ENCODE results near the gene ATXN7L1. TPM values are rescaled to one million over a fixed set of nuclear protein-coding genes. Genes with fewer than 3 reads are reported as not detected.

ATXN7L1 gene
- total and polyA plus RNA-seq, 2 of the 4 experiments (the other 2 are of a cell fraction) = 3.5 to 4.3 TPM

DNA sequence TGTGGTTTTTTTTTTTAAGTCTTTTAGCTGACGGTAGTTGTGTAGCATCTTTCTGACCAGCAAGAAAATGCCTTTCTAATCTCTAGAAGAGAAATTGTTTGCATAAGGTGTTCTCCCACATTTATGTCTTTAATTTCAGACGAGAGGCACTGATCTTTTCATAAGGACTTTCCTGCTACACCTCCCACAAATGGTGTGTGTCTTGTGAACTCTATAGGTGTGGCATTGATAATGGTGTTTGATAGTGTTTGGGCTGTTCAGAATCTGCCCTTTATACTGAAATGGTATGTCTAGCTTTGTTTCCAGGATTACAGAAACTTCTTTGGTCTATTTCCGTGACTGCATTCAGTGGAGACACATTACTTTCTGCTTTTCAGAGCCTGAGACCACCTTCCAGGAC is 21.6 kb upstream of the ATXN7L1 start:
- Histone ChIP-seq H2BK15ac (ENCODE audit: low read depth, low read length) (no peak overlapping the region), H4K91ac (ENCODE audit: insufficient read depth, low read depth, low read length) (no peak overlapping the region), H3K9ac (ENCODE audit: low read depth, low read length) (no peak overlapping the region), H4K5ac (ENCODE audit: low read depth, low read length) (no peak overlapping the region), H3K27me3 (ENCODE audit: control insufficient read depth, insufficient read depth, low read length) (no peaks in the 10 kb centered on the region), H3K36me3 (ENCODE audit: control insufficient read depth, insufficient read depth, low read length) (no peaks in the 10 kb centered on the region), H3K4me1 (ENCODE audit: control insufficient read depth, insufficient read depth, low read length) (no peaks in the 10 kb centered on the region), H3K23ac (ENCODE audit: low read depth, low read length) (no peak overlapping the region), H3K9me3 (ENCODE audit: control insufficient read depth, insufficient read depth, low read length) (no peaks in the 10 kb centered on the region), H2AK5ac (ENCODE audit: low read depth, low read length) (no peak overlapping the region), H2AFZ (replicated peaks; ENCODE audit: low read length, poor library complexity) (no peak overlapping the region), H2BK5ac (ENCODE audit: low read depth, low read length, poor library complexity, severe bottlenecking) (no peak overlapping the region), H3K9me1 (ENCODE audit: insufficient read depth, low read length) (no peaks in the 10 kb centered on the region; the same call in 1 of the 2 replicates), H3K4me3 (ENCODE audit: insufficient read depth, low read depth, low read length) (no peak overlapping the region), H3K79me1 (ENCODE audit: low read depth in 1 of 2, low read length in 2 of 2) (no peaks in the 10 kb centered on the region), H3K14ac (replicated peaks; ENCODE audit: low read depth, low read length) (no peak overlapping the region), H3K4me2 (ENCODE audit: low read depth, low read length) (no peak overlapping the region), H3K18ac (ENCODE audit: low read depth, low read length) (no peak overlapping the region), H2BK120ac (ENCODE audit: low read depth, low read length) (no peak overlapping the region), H2BK20ac (ENCODE audit: low read depth, low read length) (no peak overlapping the region), H2AK9ac (replicated peaks; ENCODE audit: low read depth, low read length, poor library complexity) (no peak overlapping the region), H3K56ac (ENCODE audit: extremely low read depth, insufficient read depth, low read length) (no peak overlapping the region), H4K20me1 (ENCODE audit: insufficient read depth, low read length) (no peaks in the 10 kb centered on the region; the same call in 1 of the 2 replicates), H3K4ac (ENCODE audit: low read depth, low read length) (no peak overlapping the region), H4K8ac (ENCODE audit: low read depth in 2 of 2, low read length in 2 of 2) (no peak overlapping the region), H3K27ac (ENCODE audit: insufficient read depth, low read length) (no peak overlapping the region)
- intact Hi-C loops (cut with micrococcal nuclease) = no loop called here
- dilution Hi-C loops (cut with HindIII; ENCODE audit: low sequenced_read_pairs, unreplicated experiment) = no loop called here
- no TSS peak for BruUV-seq (replicated peaks)
- ATAC-seq (ENCODE audit: low read depth) = no peak
- WGBS, 2 experiments (ENCODE audit: extremely low coverage in 2 of 2, insufficient read length in 1 of 2) = no CpG with 5 or more reads among the region's 3 CpGs
- no peak for DNase-seq
- in situ Hi-C loops (cut with MboI; ENCODE audit: low sequenced_read_pairs) = no loop called here
- POLR2A ChIA-PET (ENCODE audit: unreplicated experiment) = no interaction called here
- CTCF ChIA-PET = no interaction called here
- TF ChIP-seq MXI1 (IDR thresholded peaks at IDR 0.05; ENCODE audit: borderline replicate concordance, low read depth, low read length) = no peak

Measured in IMR-90 (cell line).